Measurements from ENCODE around the gene GATAD2B.

GRCh38 chr1:153841463-153841994 lies 81.2 kb downstream of the GATAD2B start:
- TF ChIP-seq CBX2 (IDR thresholded peaks at IDR 0.05; ENCODE audit: borderline replicate concordance, low read depth) (no peak), CTCF (IDR thresholded peaks at IDR 0.05) (no peak), RFX5 (IDR thresholded peaks at IDR 0.05) (no peak), ESRRA (IDR thresholded peaks at IDR 0.05; ENCODE audit: borderline replicate concordance, low read length) (no peak), KDM1A (IDR thresholded peaks at IDR 0.05; ENCODE audit: low read depth) (no peak), HEYL (CRISPR knock-in tag; IDR thresholded peaks at IDR 0.05) (no peak), ZC3H11A (IDR thresholded peaks at IDR 0.05) (no peak), REST (IDR thresholded peaks at IDR 0.05) (no peak), RCOR1 (IDR thresholded peaks at IDR 0.05; ENCODE audit: low read depth, low read length) (no peak)
